Activated gamma-delta T cell (primary cell): ENCODE data around the gene UBR3.
"Not testable (repeated sequence)": the region's sequence is repeated elsewhere in the genome, so short reads cannot be mapped to it uniquely, and the experiment has no call there.

ENCODE experiments used
- DNase-seq: peaks from one replicate; lab custom pipeline; 2025; lab: John Stamatoyannopoulos, UW

Gene UBR3

DNA sequence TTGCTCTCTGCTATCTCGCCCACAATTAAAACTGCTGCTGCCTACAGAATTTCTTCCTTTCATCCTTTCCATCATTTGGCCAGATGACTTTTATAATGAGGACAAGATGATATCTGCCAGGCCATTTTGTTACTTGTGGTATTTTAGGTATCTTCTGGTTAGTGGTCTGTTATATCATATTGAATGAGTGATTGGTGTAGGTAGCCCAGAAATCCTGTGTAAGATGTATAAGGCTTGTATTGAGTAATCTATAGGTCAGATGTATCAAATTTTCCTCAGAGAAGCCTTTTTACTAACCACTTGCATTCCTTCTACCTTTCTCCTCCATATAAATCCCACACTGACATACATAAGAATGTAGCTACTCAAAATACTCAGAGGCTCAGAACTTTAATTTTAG lies 118.3 kb downstream of the UBR3 start:
- no peak for DNase-seq

DNA sequence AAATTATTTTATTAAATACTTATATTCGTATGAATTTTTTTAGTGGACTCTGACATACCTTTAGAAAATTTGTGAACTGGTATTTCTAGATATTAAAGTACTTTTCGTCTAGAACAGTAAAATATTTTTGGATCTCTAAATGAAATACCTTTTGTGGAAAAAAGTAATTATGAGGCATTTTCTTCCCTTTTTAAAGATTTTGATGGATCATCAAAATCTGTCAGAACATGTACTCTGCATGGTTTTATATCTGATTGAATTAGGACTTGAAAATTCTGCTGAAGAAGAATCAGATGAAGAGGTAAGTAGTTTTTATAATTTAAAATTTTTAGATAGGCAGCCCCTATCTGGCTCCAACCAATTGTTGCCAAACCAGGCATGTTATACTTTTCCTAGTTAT lies 118.8 kb downstream of the UBR3 start:
- no peak for DNase-seq

DNA sequence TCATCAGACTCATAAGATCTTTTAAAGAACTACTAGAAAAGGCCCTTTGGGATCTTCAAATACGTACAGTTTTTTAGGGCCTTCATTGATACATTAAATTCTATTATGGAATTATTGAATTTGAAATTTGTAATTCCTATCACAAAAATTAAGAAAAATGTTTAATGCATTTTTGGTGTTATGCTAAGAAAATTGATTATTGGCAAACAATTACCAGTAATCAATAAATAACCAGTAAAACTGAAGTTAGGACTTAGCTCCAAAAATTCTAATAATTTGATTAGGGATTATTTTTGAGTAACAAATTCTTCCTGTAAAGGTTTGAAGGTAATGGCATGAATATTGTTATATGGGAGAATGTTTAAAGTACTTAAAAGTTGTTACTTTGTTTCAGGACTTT lies 119.3 kb downstream of the UBR3 start:
- no peak for DNase-seq

DNA sequence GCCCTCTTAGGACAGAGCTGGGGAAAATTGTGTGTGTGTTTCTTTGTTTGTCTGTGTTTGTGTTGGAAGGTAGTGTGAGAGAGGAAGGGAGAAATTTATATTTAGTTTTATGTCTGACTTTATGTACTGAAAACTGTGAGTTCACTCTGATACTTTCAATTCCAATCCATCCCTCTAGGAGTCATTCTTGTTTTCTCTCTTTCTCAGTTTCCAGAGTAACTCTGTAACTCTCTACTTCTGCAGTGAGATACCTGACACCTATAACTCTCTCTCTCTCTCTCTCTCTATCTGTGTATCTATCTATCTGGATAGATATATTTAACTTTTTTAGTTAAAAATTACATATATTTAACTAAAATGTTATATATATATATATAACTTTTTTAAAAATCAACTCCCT lies 128.7 kb downstream of the UBR3 start:
- no peak for DNase-seq

DNA sequence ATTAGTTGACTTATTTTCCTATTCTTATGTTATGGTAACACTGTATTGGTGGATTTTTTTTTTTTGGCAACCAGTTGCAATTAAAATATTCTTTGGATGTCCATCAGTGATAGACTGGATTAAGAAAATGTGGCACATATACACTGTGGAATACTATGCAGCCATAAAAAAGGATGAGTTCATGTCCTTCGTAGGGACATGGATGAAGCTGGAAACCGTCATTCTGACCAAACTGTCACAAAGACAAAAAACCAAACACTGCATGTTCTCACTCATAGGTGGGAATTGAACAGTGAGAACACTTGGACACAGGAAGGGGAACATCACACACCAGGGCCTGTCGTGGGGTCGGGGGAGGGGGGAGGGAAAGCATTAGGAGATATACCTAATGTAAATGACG lies 130.0 kb downstream of the UBR3 start:
- DNase-seq = not testable (repeated sequence)

- DNase-seq = no peak
These were observed 134.7 kb downstream of the UBR3 start for GRCh38 chr2:169961911-169962310.

- DNase-seq = no peak
These were observed 136.5 kb downstream of the UBR3 start for GRCh38 chr2:169963786-169964185.

DNA sequence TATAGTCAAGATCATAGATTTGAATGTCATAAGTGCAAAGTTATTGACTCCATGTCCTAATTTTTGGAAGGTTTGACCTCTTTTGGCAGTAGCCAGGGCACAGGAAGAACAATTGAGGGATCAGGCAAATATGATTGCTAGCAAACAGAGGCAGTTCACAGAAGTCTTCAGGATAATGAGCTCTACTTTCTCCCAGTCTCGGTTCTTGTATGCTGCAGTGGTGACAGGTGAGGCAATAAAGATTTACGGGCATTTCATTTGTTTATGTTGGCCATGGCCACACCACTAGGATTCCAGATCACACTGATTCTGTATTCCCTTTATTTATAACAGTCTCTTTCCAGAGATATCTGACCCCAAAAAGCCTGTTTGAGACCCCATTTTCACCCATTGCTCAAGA lies 137.5 kb downstream of the UBR3 start:
- no peak for DNase-seq

GRCh38 chr2:169965495-169965894 lies 138.2 kb downstream of the UBR3 start:
- no peak for DNase-seq

GRCh38 chr2:169966454-169966853 lies 139.2 kb downstream of the UBR3 start:
- no peak for DNase-seq

DNA sequence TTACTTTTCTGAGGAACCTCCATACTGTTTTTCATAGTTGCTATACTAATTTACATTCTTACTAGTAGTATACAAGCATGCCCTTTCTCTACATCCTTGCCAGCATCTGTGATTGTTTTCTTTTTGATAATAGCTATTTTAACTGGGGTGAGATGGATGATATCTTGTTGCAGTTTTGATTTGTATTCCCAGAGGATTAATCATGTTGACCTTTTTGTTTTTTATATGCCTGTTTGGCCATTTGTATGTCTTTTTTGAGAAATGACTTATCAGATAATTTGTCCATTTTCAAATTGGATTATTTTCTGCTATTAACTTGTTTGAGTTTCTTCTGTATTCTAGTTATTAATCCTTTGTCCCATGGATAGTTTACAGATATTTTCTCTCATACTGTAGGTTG lies 141.5 kb downstream of the UBR3 start:
- DNase-seq = no peak

- no peak for DNase-seq
These were observed 148.0 kb downstream of the UBR3 start for GRCh38 chr2:169975221-169975620.

DNA sequence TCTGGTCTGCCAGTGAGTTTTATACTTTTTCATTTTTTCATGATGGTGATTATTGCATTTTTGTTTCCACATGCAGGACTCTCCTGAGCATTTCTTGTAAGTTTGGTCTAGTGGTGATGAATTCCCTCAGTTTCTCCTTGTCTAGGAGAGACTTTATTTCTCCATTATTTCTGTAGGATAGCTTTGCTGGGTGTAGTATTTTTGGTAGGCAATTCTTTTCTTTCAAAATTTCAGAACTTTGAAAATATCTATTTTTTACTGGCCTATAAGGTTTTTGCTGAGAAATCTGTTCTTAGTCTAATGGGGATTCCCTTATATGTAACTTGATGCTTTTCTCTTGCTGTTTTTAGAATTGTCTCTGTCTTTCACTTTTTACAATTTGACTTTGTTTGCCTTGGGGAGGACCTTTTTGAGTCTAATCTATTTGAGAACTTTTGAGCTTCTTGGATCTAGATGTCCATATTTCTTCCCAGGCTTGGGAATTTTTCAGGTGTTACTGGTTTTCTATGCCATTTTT lies 149.1 kb downstream of the UBR3 start:
- no peak for DNase-seq

GRCh38 chr2:169977530-169977929 lies 150.3 kb downstream of the UBR3 start:
- DNase-seq = no peak

DNA sequence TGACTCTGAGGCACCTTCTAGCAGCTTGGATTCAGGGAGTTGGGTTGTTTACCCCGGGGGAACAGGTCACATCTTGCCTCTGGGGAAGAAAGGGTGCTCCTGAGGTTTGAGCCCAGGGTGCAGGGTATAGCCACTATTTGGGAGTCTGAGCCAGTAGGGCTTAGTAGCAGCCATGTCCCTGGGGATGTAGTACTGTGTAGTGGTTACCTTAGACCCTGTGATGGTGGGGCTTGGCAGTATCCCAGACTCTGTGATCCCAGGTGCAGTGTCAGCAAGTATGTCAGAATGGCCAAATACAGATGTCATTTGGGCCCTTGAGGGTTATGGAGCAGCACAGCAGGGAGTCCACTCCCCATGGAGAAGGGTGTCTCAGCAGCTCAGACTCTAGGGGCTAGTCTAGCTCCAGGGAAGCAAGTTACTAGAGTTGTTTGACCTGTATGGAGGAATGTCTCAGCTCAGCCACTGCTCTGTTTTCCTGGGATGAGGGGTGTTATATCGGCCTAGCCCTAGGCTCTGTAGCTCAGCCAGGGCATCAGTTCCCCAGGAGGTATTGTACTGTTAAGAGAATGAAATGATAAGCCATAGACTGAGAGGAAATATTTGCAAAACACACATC lies 151.3 kb downstream of the UBR3 start:
- DNase-seq = no peak

- DNase-seq = no peak
These were observed 151.8 kb downstream of the UBR3 start for GRCh38 chr2:169979025-169979424.

GRCh38 chr2:169980001-169980400 lies 152.7 kb downstream of the UBR3 start:
- DNase-seq = no peak

DNA sequence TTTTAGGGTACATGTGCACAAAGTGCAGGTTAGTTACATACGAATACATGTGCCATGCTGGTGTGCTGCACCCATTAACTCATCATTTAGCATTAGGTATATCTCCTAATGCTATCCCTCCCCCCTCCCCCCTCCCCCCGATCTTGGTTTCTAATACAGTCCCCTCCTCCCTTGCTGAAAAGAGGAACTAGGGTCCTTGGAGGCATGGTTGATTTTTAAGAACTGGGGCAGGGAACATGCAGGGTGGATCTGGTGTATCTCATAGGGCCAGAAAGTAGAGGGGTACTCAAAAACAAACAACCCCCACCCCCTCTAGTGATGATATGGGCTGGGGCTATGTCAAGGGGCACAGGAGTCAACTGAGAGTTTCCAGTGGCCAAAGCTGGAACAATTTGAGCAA lies 153.4 kb downstream of the UBR3 start:
- no peak for DNase-seq

- DNase-seq = no peak
These were observed 155.7 kb downstream of the UBR3 start for GRCh38 chr2:169982929-169983328.

- no peak for DNase-seq
These were observed 156.3 kb downstream of the UBR3 start for GRCh38 chr2:169983506-169983905.

- no peak for DNase-seq
These were observed 156.9 kb downstream of the UBR3 start for GRCh38 chr2:169984145-169984544.

DNA sequence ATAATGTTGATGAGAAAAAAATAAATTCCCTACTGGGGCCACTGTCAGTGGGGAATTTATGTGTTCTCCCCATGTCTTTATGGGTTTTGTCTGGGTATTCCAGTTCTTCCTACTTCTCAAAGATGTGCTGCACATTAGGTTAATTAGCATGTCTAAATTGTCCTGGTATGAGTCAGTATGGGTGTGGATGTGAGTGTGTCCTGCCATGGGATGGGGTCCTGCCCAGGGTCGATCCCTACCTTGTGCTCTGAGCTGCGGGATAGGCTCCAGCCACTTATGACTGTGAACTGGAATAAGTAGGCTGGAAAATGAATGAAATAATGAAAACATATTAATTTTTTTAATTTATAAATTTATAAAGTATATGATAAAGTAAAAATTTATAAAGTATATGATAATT lies 167.5 kb downstream of the UBR3 start:
- DNase-seq = no peak

GRCh38 chr2:169997140-169997887 lies 170.1 kb downstream of the UBR3 start:
- DNase-seq = no peak

- no peak for DNase-seq
These were observed 171.8 kb downstream of the UBR3 start for GRCh38 chr2:169999054-169999453.
